ENCODE measurements around the gene LRRN3.

Gene LRRN3

GRCh38 chr7:111146136-111146535 lies 55.2 kb downstream of the LRRN3 start:
- FAIRE-seq: no peak
- DNase-seq (ENCODE audit: extremely low spot score, insufficient read length, low read depth): no peak

GRCh38 chr7:111147708-111148533 lies 57.0 kb downstream of the LRRN3 start:
- FAIRE-seq (no peak), DNase-seq (ENCODE audit: extremely low spot score, insufficient read length, low read depth) (no peak)

GRCh38 chr7:111150709-111151108 lies 59.8 kb downstream of the LRRN3 start:
- FAIRE-seq: no peak
- DNase-seq (ENCODE audit: extremely low spot score, insufficient read length, low read depth): no peak

DNA sequence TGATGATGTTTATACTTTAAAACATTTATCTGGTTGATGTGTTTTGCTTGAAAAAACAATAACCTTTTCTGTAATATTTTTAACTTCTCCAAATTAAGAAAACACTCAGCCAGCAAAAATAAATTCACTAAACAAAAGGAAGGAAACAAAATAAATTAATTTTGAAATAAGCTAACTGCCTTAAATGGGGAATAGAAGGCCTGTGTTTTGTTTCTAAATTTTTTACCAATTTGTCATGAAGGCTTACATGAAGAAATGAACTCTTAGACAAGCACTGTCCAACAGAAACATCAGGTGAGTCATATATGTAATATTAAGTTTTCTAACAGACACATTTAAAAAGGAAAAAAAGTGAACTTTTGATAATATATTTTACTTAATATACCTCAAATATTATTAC lies 68.5 kb downstream of the LRRN3 start:
- DNase-seq (ENCODE audit: extremely low spot score, insufficient read length, low read depth) (no peak), FAIRE-seq (no peak)

DNA sequence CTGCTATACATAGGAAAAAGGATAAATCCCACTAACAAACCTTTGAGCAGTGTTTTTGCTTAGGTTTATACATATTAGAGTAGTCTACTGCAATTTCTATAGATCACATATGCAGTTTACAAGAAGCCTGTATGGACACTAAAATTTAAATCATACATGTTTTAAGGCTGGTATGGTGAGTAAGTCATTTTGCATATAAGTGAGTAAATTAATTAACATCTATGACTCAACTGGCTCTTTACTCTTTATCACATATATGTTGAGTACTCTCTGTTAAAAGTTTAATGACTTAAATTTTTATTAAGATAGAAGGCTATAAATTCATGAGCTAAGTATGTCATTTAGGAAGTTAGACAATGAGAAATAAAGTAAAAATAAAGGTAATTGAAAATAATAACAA lies 69.4 kb downstream of the LRRN3 start:
- DNase-seq (ENCODE audit: extremely low spot score, insufficient read length, low read depth): no peak
- FAIRE-seq: no peak

GRCh38 chr7:111162692-111163091 lies 71.8 kb downstream of the LRRN3 start:
- no peak for DNase-seq (ENCODE audit: extremely low spot score, insufficient read length, low read depth)
- no peak for FAIRE-seq

DNA sequence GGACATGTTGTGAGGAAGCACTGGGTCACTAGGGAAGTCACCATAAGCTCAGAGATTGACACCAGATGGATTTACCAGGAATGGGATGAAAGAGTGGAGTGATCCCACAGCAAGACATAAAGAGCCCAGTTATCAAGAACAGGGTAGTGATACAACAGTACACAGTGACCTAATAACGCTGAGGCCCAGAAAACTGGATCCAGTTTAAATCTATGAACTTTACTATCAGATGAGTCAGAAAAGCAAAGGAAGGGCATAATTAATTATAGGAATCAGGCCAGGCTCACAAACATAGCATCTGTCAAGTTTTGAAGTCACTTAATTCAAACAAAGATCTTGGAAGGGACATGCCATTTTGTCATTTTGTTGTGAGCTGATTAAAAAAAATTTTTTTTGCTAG lies 73.5 kb downstream of the LRRN3 start:
- FAIRE-seq (no peak), DNase-seq (ENCODE audit: extremely low spot score, insufficient read length, low read depth) (no peak)

DNA sequence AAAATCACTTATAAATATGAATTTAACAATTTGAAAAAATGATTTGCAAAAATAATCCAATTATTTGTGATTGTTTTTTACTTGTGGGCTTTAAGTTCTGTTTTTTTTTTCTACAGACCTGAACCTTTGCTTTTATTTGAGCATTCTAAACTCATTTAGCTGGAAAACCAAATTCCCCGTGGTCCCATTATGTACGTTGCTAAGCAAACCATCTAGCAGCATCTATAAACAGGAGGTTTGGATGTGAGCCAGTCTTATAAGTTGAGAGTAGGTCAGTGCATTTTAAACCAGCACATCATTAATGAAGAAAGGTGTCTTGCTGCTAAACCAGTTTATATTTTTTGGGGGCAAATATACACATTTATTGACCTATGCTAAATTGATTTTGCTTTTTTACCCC lies 77.3 kb downstream of the LRRN3 start:
- DNase-seq (ENCODE audit: extremely low spot score, insufficient read length, low read depth) (no peak), FAIRE-seq (no peak)

- FAIRE-seq (no peak), DNase-seq (ENCODE audit: extremely low spot score, insufficient read length, low read depth) (no peak)
Observed at GRCh38 chr7:111172564-111173257, 81.8 kb downstream of the LRRN3 start.

DNA sequence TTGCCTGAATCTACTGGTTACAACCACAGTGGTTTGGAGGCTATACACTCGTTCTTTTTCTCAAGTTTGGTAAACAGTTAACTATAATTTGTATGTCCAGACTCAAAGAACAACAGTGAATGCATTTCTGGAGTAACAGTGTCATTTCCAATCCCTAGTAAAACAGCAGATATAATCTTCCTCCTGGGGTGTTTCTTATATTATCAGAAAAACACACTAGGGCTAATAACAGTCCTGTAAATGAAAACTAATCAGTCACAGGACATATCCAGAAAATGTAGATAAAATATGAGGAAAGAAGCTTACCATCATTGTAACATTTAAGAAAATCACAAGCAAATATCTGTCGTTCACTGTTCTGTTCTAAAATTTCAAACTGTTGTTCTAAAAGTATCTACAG lies 82.6 kb downstream of the LRRN3 start:
- DNase-seq (ENCODE audit: extremely low spot score, insufficient read length, low read depth) (no peak), FAIRE-seq (no peak)

DNA sequence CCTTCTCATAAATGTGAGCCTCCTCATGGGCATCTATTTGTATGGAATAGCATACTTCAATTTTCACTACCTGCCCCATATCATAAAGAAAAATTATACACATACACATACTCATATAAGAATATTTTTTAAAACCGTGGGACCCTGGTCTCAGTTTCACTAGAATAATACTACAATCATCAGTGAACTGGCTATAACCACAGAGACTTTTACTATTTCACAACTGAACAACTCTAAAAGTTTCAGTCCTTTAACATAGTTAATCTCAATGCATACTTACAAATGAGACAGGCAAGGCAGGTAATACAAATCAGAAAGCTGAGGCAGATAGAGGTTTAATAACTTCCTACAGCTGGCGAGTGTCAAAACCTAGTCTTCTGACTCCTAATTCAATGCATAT lies 83.1 kb downstream of the LRRN3 start:
- no peak for DNase-seq (ENCODE audit: extremely low spot score, insufficient read length, low read depth)
- no peak for FAIRE-seq

- FAIRE-seq (no peak), DNase-seq (ENCODE audit: extremely low spot score, insufficient read length, low read depth) (no peak)
Observed at GRCh38 chr7:111174510-111174909, 83.6 kb downstream of the LRRN3 start.

All from GM18507 (cell line).